GM18907 (cell line): Measurements from ENCODE around the gene XXYLT1.
"Not testable (repeated sequence)": the region's sequence is repeated elsewhere in the genome, so short reads cannot be mapped to it uniquely, and the experiment has no call there.

ENCODE experiments used
- ATAC-seq: cut with Tn5 transposase; IDR thresholded peaks from one replicate; pipeline ENCODE4 v1.9.1; 2021; ENCODE audit warnings: mild to moderate bottlenecking, moderate library complexity; ENCODE audit not compliant: unreplicated experiment

XXYLT1 gene

DNA sequence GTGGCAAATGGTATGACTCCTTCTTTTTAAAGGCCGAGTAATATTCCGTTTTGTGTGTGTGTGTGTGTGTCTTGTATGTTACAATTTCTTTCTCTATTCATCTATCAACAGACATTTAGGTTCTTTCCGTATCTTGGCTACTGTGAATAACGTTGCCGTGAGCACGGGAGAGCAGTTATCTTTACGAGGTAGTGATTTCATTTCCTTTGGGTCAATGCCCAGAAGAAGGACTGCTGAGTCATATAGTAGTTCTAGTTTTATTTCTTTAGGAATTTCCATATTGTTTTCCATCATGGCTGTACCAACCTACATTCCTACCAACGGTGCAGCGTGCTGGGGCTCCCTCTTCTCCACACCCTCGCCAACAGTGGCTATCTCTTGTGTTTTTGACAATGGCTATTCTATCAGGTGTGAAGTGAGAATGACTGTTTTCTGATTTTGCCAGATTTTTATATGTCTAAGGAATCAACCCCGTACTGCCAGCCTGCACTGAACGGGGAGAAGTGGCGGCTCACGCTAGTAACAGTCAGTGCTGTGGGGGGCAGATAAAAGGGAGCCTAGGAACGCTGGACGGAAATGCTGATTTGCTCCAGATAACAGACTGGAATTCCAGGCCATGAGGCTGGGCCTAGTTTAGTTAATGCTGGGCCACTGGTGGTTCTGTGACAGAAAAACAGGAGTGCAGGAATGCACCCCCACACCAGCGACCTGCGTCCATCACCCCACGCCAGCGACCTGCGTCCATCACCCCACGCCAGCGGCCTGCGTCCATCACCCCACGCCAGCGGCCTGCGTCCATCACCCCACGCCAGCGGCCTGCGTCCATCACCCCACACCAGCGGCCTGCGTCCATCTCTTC, 168.1 kb downstream of the XXYLT1 start:
- no peak for ATAC-seq

DNA sequence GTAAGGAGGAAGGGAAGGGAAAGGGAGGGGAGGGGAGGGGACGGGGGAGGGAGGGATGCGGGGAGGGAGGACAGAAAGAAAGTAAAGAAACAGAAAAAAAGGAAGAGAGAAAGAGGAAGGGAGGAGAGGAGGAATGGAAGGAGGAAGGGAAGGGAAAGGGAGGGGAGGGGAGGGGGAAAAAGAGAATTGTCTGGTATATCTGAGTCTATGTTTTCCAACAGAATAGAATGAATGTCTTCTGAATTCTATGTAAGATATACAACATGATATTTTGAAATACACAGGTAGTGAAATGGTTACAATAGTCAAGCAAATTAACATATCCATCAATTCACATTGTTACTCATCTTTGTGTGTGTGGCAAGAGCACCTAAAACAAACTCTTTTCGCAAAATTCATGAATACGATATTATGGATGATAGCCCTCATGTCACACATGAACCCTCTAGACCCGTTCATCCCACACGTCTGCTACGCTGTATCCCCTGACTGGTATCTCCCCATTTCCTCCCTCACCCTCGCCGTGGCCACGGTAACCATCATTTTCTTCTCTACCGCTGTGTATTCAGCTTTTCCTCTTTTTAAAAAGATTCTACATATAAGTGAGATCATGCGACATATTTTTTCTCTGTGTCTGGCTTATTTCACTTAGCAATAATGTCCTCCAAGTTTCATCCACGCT, 168.9 kb downstream of the XXYLT1 start:
- ATAC-seq, result no peak

DNA sequence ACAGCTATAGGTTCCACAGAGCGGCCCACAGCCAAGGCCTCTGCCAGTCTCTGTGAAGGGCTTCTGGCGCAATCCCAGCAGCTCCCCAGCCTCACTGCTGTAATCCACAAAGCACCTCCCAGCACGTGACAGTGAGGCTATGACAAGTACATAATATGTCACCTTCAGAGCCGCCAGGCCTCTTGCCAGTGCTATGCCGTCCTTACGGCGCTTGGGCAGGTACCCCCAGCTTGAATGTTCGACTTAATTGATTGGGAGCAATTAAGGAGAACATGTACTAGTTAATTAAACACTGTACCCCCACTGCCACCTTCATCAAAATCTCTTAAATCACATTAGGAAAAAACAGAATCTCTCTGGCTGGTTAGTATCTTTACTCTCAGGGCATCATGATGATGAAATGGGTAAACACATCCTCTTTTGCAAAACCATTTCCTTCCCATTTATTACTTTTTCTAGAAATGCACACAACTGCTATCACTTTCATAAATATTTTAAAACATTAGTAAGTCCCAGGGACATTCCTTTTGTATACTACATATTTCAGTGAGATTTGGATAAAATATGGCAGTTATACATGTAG, 169.9 kb downstream of the XXYLT1 start:
- no peak for ATAC-seq

DNA sequence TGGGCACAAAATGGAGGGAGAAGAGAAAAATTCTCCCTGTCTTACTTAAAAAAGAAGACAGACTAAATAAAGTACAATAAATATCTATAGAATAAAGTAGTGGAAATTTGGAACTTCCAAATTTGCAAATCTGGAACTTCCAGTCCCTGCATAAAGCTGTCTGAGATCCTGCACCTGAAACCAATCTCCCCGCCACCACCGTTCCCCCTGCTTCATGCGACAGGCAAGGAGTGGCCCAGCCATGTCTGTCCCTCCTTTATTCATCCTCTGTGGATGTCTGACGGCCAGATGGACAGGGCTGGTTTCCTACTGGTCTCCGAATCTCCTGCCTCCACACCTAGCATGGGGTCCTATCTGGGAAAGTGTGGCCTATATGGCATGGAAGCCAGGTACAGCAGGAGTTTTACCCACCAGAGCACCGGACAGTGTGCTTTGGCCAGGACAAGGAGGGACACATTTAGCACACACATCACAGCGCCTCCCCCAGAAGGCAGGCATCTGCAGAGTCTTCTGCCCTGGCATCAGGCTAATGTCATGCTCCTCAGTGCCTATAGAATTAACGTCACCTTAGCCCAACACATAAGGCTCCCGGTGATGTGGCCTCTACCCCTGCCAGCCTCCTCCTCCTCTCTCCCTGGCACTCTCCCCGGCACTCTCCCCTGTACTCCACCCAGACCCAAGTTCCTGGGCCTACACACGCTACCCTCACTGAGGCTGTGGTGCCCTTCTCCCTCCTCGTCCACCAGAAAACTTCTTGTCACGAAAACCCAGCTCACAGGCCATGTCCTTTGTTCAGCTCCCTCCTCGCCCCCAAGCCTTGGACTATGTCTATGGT, 170.8 kb downstream of the XXYLT1 start:
- ATAC-seq, result no peak

DNA sequence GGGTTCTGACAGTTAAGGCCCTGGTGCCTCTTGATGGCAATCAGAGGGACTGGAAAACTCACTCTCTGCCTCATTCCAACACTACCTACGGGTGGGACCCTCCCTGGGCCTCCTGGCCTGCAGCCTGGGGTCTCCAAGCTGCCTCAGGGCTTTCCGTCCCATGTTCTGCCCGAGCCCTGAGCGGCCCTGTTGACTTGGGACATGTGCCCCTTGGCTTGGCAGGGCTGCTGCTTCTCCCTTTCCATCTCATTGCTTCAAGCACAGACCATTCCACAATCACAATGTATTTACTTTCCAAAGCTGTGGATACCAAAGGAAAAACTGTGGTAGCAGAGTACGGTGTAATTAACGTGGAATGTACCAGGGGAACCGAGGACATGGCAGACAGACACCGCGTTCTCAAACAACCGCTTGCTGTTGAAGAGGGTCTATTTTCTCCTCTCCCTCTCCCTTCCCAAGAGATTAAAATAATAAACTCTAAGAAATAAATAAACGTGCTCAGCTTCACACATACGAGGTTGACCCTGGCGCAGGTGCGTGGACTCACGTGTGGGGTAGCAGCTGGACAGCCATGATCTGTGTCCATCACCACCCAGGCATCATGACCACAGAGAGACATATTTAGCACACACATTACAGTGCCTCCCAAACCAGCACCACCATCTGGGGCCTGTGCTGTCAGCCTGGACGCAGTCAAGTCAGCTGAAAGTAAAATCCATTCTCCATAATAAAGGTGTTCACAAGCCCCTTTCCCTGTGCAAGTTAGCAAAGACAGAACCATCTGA, 172.0 kb downstream of the XXYLT1 start:
- ATAC-seq, result no peak

DNA sequence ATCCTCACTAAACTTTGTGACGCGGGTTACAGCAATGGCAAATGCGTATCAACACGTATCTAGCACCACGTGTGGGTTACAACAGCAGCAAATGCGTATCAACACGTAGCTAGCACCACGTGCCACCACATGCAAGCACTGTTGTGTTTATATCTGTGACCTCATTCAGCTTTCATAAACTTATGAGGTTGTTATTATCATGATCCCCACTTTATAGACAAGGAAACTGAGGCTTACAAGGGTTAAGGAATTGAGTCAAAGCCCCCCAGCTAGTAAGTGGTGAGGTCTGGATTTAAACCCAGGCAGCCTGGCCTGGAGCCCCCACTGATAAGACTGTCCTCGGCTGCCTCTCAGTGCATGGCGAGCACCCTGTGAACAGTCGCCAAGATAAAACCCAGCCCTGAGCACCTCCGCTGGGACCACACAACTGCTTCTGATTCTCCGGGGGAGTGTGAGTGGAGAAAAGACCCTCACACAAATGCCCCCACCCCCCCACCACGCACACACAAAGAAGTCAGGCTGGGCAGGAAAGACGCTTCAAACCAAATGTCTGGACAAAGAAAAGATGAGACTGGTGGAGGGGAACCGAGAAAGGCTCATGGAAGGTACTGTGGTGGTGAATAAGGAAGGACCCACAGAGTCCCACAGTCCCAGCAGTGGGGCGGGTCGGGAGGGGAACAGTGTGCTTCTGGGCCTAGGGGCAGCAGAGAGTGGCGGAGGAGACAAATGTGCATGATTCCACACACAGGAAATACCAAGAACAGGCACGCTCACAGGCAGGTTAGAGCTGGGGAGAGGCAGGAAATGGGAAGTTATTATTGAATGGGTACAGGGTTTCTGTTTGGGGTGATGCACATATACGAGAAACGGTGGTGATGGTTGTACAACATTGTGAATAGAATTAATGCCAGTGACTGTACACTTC, 173.4 kb downstream of the XXYLT1 start:
- ATAC-seq, result no peak

DNA sequence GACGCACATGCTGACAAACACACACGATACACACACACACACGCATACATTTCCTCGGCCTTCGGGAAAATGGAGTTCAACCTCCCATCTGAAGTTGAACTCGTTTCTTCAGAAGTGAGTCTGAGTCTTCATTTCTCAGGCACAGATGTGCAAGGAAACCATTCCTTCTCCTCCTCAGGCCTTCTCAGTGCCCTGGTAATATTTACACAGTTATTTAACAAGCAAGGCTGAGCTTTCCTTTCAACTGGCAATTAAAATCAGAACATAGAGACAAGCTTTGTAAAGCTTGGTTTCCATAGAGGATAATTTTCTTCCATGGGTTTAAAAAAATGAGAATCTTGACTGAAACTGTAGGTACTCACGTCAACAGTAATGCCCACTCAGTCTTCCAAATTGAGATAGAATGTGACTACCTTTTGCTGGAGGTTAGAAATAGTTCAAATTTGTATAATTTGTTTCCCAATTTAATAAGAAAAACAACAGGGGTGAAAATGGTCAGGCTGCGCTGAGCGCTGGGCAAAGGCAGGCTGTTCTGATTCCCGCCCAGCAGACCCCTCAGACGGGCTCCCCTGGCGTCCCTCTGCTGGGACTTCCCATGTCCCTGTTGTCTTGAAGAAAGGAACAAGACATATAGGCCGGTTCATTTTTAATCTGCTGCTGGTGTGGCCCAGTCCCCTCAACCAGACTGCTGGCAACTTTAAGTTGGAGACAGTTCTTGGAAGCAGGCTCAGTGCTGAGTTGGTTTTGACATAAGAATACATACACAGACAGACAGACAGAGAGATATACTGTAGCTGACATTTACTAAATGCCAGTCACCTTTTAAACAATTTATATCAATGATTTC, 174.3 kb downstream of the XXYLT1 start:
- ATAC-seq, result no peak

DNA sequence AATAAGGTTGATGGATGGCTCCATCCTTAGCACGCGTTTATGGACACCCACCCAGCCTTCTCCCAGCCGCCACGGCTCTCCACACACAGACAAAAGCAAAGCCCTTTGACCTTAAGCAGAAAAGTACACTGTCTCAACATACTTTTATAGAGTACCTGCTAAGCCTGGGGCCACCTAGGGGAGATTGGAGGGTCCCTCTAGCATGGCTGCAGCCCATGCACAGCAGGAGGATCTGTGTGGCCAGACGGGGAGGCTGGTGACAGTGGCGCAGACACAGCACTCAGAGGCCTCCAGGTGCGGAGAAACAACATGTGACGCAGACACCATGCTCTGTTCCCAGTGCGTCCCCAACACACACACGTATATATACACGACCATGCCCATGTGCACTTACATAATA, 174.9 kb downstream of the XXYLT1 start:
- no peak for ATAC-seq

DNA sequence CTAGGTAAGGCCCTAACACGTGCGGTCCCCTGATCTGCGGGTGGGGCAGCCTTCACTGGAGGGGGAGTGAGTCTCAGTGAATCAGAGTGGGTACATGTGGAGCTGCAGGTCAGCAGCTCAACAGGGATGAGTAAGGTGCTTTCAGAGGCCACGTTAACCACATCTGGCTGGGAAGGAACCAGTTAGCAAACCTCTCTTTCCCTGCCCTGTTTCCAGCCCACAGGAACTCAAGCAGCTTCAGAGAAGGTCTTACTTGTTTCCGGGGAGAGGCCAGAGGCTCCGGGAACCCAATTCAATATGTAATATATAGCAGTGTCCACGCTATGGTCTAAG, 175.3 kb downstream of the XXYLT1 start:
- ATAC-seq, result no peak

DNA sequence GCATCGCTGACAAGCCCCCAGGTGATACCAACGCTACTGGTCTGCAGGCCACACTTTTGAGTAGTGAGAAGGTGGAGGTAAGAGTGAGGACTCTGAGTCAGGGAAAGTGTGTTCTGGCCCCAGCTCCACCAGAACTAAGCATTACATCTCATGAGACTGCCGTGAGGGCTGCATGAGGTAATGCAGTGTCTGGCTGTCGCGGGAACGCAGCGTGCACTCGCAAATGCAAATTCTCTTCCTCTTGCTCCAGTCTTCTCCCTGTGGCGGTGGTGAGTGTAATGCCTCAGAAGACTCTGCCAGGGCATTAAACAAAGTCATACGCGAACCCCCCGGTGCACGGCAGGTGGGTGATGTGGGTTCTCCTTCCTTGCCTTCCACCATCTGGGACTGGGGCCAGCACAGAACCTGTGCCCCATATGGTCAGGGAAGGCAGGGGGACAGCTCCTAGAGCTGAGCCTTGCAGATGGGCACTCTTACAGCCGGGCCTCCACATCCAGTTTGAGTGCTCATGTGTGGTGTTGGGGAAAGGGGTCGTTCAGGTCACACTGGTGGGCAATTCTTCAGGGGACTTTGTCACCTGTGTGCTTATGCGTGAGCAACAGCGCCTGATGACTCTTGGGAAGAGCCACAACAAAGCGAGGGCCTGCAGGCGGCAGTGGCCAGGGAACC, 175.8 kb downstream of the XXYLT1 start:
- ATAC-seq, result peak; percentile 77

DNA sequence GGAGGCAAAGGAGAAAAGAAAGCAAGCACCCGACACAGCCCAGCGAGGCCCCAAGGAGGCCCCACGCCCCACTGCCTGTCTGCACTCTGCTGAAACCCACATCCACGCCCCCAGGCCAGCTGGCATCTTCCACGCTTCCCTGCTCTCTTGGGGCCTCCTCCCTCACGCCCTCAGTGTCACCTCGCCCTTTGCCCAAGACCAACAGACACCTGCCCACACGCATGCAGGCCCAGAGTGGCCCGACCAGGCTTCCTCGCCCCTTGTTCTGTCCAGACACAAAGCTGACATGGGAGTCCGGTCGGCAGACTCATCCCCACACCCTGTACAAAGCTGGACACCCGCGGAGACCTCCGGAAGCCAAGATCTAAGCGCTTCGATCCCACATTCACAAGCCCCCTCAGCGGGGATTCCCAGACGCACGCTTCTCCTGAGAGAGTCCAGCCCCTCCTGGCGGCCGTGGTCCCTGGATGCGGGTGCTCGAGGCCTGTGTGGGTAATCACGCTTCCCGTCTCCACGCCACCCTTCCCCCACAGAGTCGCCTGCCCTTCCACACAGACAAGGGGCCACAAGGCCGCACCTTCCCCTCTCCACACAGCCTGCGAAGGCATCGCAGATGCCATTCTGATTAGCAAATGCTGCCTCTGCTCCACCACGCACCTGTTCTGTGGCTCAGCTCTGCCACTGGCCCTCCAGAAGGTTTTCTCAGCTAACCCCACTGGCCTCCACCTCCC, 176.6 kb downstream of the XXYLT1 start:
- ATAC-seq, result peak; percentile 82

DNA sequence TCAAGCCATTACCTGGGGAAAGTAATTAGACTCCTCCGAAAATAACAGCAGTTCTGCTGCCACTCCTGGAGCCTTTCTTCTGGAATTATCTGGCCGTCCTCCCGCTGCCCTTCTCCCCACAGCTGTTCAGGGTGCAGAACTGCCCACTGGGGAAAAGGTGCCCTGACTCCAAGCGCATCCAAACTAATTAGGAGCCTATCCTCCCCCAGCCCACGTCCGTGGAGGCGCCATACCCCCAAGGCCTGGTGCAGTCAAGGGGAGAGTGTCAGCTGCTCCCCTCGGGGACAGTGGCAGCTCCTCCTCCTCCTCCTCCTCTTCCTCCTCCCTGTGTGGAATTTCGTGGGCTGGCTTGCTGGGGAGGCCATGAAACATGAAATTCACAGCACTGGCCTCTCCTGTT, 177.2 kb downstream of the XXYLT1 start:
- ATAC-seq, result peak; percentile 18

DNA sequence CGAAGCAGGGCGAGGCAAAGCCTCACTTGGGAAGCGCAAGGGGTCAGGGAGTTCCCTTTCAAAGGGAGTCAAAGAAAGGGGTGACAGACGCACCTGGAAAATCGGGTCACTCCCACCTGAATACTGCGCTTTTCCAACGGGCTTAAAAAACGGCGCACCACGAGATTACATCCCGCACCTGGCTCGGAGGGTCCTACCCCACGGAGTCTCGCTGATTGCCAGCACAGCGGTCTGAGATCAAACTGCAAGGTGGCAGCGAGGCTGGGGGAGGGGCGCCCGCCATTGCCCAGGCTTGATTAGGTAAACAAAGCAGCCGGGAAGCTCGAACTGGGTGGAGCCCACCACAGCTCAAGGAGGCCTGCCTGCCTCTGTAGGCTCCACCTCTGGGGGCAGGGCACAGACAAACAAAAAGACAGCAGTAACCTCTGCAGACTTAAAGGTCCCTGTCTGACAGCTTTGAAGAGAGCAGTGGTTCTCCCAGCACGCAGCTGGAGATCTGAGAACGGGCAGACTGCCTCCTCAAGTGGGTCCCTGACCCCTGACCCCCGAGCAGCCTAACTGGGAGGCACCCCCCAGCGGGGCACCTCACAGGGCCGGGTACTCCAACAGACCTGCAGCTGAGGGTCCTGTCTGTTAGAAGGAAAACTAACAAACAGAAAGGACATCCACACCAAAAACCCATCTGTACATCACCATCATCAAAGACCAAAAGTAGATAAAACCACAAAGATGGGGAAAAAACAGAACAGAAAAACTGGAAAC, 182.9 kb downstream of the XXYLT1 start:
- not testable (repeated sequence) for ATAC-seq

DNA sequence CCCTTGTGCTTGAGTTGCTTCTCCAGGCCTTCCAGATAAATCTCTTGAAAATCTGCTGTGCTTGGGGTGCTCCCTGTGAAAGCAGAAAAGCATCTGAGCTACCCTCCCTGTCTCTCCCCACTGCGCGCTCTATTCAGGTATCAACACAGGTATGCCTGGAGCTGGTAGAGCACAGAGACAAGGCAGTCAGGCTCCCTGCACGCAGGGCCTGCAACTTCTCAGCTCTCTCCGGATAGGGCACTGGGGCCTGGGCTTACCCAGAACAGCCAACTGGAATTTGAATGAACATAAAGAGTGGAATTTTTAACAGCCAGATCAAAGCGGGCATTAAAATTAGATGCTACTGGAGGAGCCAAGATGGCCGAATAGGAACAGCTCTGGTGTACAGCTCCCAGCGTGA, 183.6 kb downstream of the XXYLT1 start:
- ATAC-seq, result no peak

DNA sequence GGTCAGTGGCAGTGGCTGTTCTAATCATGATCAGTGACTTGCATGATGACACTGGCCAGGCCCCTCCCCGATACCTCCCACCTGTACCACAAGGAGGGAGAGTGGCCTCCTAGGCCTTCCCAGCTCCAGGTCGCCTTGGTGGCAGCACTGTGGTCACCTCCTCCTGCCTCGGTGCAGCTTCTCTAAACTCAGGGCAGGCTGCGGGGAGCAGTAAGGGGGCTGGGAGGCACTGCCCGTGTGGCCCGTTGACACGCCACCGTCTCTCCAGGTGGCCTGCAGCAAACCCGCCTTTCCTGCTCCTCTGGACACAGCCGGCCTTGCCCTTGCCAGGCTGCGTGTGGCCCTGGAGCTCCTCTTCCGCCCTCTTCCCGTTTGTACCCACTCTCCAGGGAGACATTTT, 184.1 kb downstream of the XXYLT1 start:
- no peak for ATAC-seq

DNA sequence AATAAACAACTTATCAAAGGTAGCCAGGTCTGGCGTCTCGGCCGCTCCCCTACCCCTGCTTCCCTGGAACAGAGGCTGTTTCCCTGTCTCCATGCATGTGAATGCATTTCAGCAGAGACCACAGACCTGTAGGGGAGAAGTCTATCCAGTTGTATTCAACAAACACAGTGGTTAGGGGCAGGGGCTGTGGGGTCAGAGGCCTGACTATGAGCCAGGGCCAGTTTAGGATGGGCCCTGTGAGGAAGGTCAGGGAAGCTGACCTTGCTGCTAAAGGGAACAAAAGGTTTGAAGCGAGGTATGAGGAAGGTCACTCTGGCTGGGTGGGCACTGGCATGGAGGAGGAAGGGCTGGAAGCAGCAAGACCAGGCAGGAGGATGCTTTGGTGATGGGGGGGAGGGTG, 184.6 kb downstream of the XXYLT1 start:
- ATAC-seq, result no peak
